Measurements from ENCODE around the gene RGL2.

DNA sequence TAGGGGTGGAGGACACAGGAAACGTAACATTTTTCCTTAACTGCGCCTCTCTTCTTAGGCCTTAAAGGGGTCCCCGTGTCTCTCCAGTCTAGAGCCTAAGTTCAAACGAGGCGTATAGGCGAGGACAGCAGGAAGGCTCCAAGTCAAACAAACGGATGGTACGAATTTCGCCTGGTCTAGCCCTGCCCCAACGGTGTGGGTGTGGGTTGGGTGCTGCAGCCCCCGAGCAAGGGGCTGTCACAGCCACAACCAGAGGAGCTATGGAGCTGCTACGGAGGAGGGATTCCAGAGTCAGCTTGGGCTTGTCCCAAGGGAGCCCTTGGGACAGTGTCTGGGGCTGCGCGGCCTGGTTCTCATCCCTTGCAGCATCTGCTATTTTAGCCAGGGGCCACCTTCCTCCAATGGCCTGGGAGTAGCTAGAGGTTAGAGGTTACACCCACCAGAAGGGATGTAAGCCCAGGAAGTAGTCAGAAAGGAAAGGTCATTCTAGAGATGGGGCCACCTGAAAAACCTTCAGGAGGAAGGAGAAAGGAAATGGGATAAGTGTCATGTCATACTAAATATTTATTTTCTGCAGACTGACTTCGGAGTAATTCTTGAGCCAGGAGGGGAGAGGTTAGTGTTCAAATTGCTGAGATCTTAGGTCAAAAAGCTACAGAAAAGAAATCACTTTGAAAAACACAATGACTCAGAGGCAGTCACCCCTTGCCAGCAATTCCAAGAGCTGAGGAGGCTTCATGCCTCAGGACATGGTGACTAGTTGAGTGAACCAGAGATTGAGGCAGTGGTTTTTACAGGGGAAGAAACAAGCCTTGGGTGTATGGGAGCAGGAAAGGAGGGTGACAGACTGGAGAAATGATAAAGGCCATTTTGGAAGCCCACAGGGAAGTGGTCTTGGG lies 48.8 kb downstream of the RGL2 start:
- TF ChIP-seq CTCF (IDR thresholded peaks at IDR 0.05) (no peak), POLR2AphosphoS5 (IDR thresholded peaks at IDR 0.05; ENCODE audit: low read depth, low read length) (no peak), SIN3A (IDR thresholded peaks at IDR 0.05; ENCODE audit: borderline replicate concordance, insufficient read depth, low read depth, low read length) (no peak), TCF7L2 (IDR thresholded peaks at IDR 0.05; ENCODE audit: low read depth, low read length) (no peak)
- TF ChIP-seq, protein P1, sequence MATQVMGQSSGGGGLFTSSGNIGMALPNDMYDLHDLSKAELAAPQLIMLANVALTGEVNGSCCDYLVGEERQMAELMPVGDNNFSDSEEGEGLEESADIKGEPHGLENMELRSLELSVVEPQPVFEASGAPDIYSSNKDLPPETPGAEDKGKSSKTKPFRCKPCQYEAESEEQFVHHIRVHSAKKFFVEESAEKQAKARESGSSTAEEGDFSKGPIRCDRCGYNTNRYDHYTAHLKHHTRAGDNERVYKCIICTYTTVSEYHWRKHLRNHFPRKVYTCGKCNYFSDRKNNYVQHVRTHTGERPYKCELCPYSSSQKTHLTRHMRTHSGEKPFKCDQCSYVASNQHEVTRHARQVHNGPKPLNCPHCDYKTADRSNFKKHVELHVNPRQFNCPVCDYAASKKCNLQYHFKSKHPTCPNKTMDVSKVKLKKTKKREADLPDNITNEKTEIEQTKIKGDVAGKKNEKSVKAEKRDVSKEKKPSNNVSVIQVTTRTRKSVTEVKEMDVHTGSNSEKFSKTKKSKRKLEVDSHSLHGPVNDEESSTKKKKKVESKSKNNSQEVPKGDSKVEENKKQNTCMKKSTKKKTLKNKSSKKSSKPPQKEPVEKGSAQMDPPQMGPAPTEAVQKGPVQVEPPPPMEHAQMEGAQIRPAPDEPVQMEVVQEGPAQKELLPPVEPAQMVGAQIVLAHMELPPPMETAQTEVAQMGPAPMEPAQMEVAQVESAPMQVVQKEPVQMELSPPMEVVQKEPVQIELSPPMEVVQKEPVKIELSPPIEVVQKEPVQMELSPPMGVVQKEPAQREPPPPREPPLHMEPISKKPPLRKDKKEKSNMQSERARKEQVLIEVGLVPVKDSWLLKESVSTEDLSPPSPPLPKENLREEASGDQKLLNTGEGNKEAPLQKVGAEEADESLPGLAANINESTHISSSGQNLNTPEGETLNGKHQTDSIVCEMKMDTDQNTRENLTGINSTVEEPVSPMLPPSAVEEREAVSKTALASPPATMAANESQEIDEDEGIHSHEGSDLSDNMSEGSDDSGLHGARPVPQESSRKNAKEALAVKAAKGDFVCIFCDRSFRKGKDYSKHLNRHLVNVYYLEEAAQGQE (IDR thresholded peaks at IDR 0.05; ENCODE audit: insufficient read depth in 1 of 2, low read depth in 2 of 2, low read length in 1 of 2) = no peak
